GM23338 (cell line): Measurements from ENCODE around the gene DCUN1D2. TPM values are rescaled to one million over a fixed set of nuclear protein-coding genes. Genes with fewer than 3 reads are reported as not detected.

Source experiments
- CREB1 ChIP-seq: fragments of 250-450 bp; sonication (Bioruptor Pico); IDR thresholded peaks from 2 replicates; pipeline ENCODE4 v1.5.0; 2020; ENCODE audit warnings: low read depth, mild to moderate bottlenecking, moderate library complexity
- EZH2phosphoT487 ChIP-seq: fragments of 200-600 bp; sonication (generic); IDR thresholded peaks from one replicate; pipeline ENCODE4 v1.8.1; 2018; ENCODE audit warnings: antibody characterized with exemption; ENCODE audit not compliant: unreplicated experiment
- JUNB ChIP-seq: IDR thresholded peaks from one replicate; pipeline ENCODE4 v1.6.1; 2016; ENCODE audit warnings: antibody characterized with exemption; ENCODE audit not compliant: unreplicated experiment
- NANOG ChIP-seq: IDR thresholded peaks from 2 replicates; pipeline ENCODE4 v1.6.1; 2016; ENCODE audit warnings: antibody characterized with exemption, borderline replicate concordance
- POLR2AphosphoS5 ChIP-seq: IDR thresholded peaks from 2 replicates; pipeline ENCODE4 v1.6.1; 2016; ENCODE audit warnings: antibody characterized with exemption, low read depth
- REST ChIP-seq: IDR thresholded peaks from one replicate; pipeline ENCODE4 v1.6.1; 2018; ENCODE audit warnings: antibody characterized with exemption; ENCODE audit not compliant: unreplicated experiment
- ZNF114 ChIP-seq: fragments of 250-450 bp; sonication (Bioruptor Pico); IDR thresholded peaks from 2 replicates; pipeline ENCODE4 v1.5.0; 2020; ENCODE audit warnings: mild to moderate bottlenecking, moderate library complexity
- ZNF462 ChIP-seq: fragments of 250-450 bp; sonication (Bioruptor Pico); IDR thresholded peaks from 2 replicates; pipeline ENCODE4 v1.5.0; 2020; ENCODE audit warnings: mild to moderate bottlenecking, moderate library complexity
- polyA plus RNA-seq: library from polyadenylated mRNA; unstranded; fragments of >200 nt; fragmentation: Nextera tagmentation; extraction: Ambion mirVana; gene quantifications from 2 replicates; pipeline ENCODE4 v1.2.1, GENCODE V29; 2016
- total RNA-seq: library from RNA; depleted of rRNA; stranded (reverse); fragments of >200 nt; shearing (Covaris generic); gene quantifications from 2 replicates; pipeline ENCODE4 v1.2.3, GENCODE V29; 2014

DCUN1D2 gene
- total and polyA plus RNA-seq, 2 experiments from 2014 or later = 12.3 to 38.0 TPM

- TF ChIP-seq ZNF462 (CRISPR knock-in tag) = no peak
- no peak for TF ChIP-seq EZH2phosphoT487
- TF ChIP-seq ZNF114 = no peak
- TF ChIP-seq POLR2AphosphoS5 = no peak
- TF ChIP-seq REST = no peak
- TF ChIP-seq NANOG = no peak
- TF ChIP-seq CREB1 (CRISPR knock-in tag) = no peak
- TF ChIP-seq JUNB = no peak
These were observed 62.0 kb downstream of the DCUN1D2 start (continued) for GRCh38 chr13:113428469-113428865.
